Measurements from ENCODE around the gene CCDC192. TPM values are rescaled to one million over a fixed set of nuclear protein-coding genes. Genes with fewer than 3 reads are reported as not detected.

CCDC192 gene
- total RNA-seq, 1 donor from 2014 or later: not detected

GRCh38 chr5:127769386-127769785, 66.2 kb downstream of the CCDC192 start:
- H3K27ac Mint-ChIP-seq (ENCODE audit: unreplicated experiment): no peak overlapping the region

GRCh38 chr5:127770272-127770671, 67.1 kb downstream of the CCDC192 start:
- no peak overlapping the region for H3K27ac Mint-ChIP-seq (ENCODE audit: unreplicated experiment)

More at GRCh38 chr5:127769386-127769785, 66.2 kb downstream of the CCDC192 start:
- H3K36me3 Mint-ChIP-seq (ENCODE audit: low read depth): no peaks in the 10 kb centered on the region
- H3K9me3 Mint-ChIP-seq (ENCODE audit: low read depth): no peaks in the 10 kb centered on the region
- H3K4me1 Mint-ChIP-seq (ENCODE audit: low read depth): peaks cover 13% of the 10 kb centered on the region
- TF ChIP-seq CTCF (IDR thresholded peaks at IDR 0.05): no peak
- no peak overlapping the region for H3K4me3 Mint-ChIP-seq (ENCODE audit: unreplicated experiment)
- H3K27me3 Mint-ChIP-seq (ENCODE audit: low read depth): no peaks in the 10 kb centered on the region
- no peak for DNase-seq (ENCODE audit: low spot score)

GRCh38 chr5:127772531-127772930, 69.3 kb downstream of the CCDC192 start:
- H3K4me3 Mint-ChIP-seq (ENCODE audit: unreplicated experiment): no peak overlapping the region
- peaks cover under 1% of the 10 kb centered on the region for H3K4me1 Mint-ChIP-seq (ENCODE audit: low read depth)
- peaks cover 1% of the 10 kb centered on the region for H3K36me3 Mint-ChIP-seq (ENCODE audit: low read depth)
- DNase-seq (ENCODE audit: low spot score): no peak
- TF ChIP-seq CTCF (IDR thresholded peaks at IDR 0.05): no peak
- no peaks in the 10 kb centered on the region for H3K27me3 Mint-ChIP-seq (ENCODE audit: low read depth)
- H3K9me3 Mint-ChIP-seq (ENCODE audit: low read depth): peaks cover 4% of the 10 kb centered on the region
- H3K27ac Mint-ChIP-seq (ENCODE audit: unreplicated experiment): no peak overlapping the region

More at GRCh38 chr5:127770272-127770671, 67.1 kb downstream of the CCDC192 start:
- Mint-ChIP-seq H3K36me3 (ENCODE audit: low read depth) (no peaks in the 10 kb centered on the region), H3K27me3 (ENCODE audit: low read depth) (no peaks in the 10 kb centered on the region), H3K4me3 (ENCODE audit: unreplicated experiment) (no peak overlapping the region), H3K4me1 (ENCODE audit: low read depth) (peaks cover 13% of the 10 kb centered on the region), H3K9me3 (ENCODE audit: low read depth) (no peaks in the 10 kb centered on the region)
- no peak for TF ChIP-seq CTCF (IDR thresholded peaks at IDR 0.05)
- no peak for DNase-seq (ENCODE audit: low spot score)

GRCh38 chr5:127774221-127774620, 71.0 kb downstream of the CCDC192 start:
- no peak for TF ChIP-seq CTCF (IDR thresholded peaks at IDR 0.05)
- Mint-ChIP-seq H3K9me3 (ENCODE audit: low read depth) (peaks cover 19% of the 10 kb centered on the region), H3K27ac (ENCODE audit: unreplicated experiment) (no peak overlapping the region), H3K4me1 (ENCODE audit: low read depth) (no peaks in the 10 kb centered on the region), H3K36me3 (ENCODE audit: low read depth) (peaks cover 6% of the 10 kb centered on the region), H3K27me3 (ENCODE audit: low read depth) (no peaks in the 10 kb centered on the region), H3K4me3 (ENCODE audit: unreplicated experiment) (no peak overlapping the region)
- DNase-seq (ENCODE audit: low spot score): no peak

GRCh38 chr5:127776477-127776876, 73.3 kb downstream of the CCDC192 start:
- H3K4me1 Mint-ChIP-seq (ENCODE audit: low read depth): no peaks in the 10 kb centered on the region
- H3K36me3 Mint-ChIP-seq (ENCODE audit: low read depth): peaks cover 8% of the 10 kb centered on the region
- DNase-seq (ENCODE audit: low spot score): no peak
- H3K27ac Mint-ChIP-seq (ENCODE audit: unreplicated experiment): no peak overlapping the region
- peaks cover 31% of the 10 kb centered on the region for H3K9me3 Mint-ChIP-seq (ENCODE audit: low read depth)
- H3K4me3 Mint-ChIP-seq (ENCODE audit: unreplicated experiment): no peak overlapping the region
- no peaks in the 10 kb centered on the region for H3K27me3 Mint-ChIP-seq (ENCODE audit: low read depth)
- no peak for TF ChIP-seq CTCF (IDR thresholded peaks at IDR 0.05)

Measured in chondrocyte (in vitro differentiated cells).